D721Med (cell line): ENCODE data around the gene RSBN1.

Experiments
- DNase-seq: peaks from one replicate; pipeline ENCODE4 v3.0.0; 2011; ENCODE audit warnings: low spot score; ENCODE audit not compliant: insufficient read length
- FAIRE-seq: peaks from 2 replicates; lab custom pipeline; 2011; peaks lifted over from hg19 to GRCh38; lab: Jason Lieb, UNC
- TF ChIP-seq, protein P1 (sequence below): IDR thresholded peaks from 2 replicates; pipeline ENCODE4 v1.5.1; 2012; ENCODE audit warnings: mild to moderate bottlenecking, control low read depth; ENCODE audit not compliant: insufficient read depth; ENCODE audit errors: missing control alignments

RSBN1 gene

DNA sequence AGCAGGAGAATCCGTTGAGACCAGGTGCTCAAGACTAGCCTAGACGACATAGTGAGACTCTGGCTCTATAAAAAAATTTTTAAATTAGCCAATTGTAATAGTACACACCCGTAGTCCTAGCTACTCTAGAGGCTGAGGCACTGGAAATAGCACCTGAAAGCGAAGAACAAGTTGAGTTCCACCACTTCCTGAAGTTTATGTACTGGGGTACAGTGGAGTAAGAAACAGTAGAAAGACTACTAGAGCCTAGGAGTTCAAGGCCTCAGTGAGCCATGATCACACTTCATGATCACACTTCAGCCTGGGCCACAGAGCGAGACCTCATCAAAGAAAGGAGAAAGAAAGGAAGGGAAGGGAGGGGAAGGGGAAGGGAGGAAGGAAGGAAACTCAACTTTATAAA is 19.8 kb downstream of the RSBN1 start:
- no peak for DNase-seq
- TF ChIP-seq, protein P1, sequence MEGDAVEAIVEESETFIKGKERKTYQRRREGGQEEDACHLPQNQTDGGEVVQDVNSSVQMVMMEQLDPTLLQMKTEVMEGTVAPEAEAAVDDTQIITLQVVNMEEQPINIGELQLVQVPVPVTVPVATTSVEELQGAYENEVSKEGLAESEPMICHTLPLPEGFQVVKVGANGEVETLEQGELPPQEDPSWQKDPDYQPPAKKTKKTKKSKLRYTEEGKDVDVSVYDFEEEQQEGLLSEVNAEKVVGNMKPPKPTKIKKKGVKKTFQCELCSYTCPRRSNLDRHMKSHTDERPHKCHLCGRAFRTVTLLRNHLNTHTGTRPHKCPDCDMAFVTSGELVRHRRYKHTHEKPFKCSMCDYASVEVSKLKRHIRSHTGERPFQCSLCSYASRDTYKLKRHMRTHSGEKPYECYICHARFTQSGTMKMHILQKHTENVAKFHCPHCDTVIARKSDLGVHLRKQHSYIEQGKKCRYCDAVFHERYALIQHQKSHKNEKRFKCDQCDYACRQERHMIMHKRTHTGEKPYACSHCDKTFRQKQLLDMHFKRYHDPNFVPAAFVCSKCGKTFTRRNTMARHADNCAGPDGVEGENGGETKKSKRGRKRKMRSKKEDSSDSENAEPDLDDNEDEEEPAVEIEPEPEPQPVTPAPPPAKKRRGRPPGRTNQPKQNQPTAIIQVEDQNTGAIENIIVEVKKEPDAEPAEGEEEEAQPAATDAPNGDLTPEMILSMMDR: no peak

DNA sequence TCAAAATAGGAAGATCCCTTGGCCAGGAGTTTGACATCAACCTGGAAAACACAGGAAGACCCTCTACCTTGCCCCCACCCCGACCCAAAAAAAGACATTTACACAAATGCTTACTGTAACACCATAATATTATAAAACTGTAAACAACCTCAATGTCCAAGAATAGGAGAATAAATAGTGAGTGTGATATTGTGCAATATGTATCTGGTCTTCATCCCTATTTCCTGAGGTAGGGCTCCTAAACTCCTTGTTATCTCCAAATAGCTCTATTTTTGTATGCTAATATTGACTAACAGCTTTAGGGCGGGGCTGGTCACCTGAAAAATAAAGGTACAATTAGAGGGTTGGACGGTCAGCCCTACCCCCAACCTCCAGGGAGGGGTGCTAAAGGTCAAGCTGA is 23.5 kb downstream of the RSBN1 start:
- no peak for FAIRE-seq
- DNase-seq: no peak
- TF ChIP-seq, protein P1: no peak

More for the DNA sequence above, 19.8 kb downstream of the RSBN1 start:
- FAIRE-seq: no peak

DNA sequence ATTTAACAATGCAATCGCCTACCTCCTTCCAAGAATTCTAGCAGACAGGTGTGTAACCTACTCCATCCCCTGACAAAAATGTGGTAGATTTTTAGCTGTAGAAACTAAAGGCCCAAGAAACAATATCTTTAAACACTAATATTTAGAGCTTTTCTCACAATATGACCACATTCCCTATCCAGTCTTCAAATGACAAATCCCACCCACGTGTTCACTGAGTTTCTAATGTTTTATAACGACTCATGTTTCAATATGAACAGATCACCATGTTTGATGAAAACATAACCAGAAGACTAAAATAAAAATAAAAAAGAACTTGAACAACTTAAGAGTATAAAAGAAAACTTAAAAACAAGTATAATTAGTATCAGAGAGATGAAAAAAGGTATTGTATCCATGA is 24.6 kb downstream of the RSBN1 start:
- DNase-seq: no peak
- TF ChIP-seq, protein P1: no peak
- FAIRE-seq: no peak

DNA sequence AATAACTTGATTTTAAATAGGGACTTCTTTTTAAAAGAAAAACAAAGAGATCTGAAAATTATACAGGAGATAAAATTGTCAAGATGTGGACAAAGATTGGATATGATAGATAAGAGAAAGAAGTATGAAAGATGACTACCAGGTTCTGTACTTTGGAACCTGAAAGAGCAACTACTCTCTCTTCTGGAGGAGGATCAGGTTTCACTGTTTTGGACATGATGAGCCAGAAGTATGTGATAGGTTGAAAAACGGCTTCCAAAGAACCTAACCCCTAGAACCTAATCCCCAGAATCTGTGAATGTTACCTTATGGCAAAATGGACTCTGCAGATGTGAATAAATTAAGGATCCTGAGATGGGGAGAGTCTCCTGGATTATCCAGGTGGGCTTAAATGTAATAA is 26.2 kb downstream of the RSBN1 start:
- FAIRE-seq: no peak
- no peak for DNase-seq
- TF ChIP-seq, protein P1: no peak

DNA sequence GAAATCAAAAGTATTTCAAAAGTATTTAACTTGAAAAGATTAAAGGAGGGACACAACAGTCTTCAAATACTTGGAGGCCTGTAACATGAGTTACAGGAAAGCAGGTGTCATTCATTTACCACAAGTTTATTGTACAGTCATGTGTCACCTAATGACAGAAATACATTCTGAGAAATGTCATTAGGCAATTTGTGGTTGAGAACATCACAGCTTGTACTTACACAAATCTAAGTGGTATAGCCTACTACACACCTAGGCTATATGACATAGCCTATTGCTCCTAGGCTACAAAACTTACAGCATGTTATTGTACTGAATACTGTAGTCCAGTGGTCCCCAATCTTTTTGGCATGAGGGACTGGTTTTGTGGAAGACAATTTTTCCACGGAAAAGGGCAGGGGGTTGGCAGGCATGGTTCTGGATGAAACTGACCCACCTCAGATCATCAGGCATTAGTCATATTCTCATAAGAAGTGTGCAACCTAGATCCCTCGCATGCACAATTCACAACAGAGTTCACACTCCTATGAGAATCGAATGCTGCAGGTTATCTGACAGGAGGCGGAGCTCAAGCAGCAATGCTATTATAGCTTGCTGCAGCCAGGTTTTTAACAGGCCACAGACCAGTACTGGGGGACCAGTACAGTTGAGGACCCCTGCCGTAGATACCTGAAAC is 28.0 kb downstream of the RSBN1 start:
- no peak for DNase-seq
- FAIRE-seq: no peak
- TF ChIP-seq, protein P1: no peak

DNA sequence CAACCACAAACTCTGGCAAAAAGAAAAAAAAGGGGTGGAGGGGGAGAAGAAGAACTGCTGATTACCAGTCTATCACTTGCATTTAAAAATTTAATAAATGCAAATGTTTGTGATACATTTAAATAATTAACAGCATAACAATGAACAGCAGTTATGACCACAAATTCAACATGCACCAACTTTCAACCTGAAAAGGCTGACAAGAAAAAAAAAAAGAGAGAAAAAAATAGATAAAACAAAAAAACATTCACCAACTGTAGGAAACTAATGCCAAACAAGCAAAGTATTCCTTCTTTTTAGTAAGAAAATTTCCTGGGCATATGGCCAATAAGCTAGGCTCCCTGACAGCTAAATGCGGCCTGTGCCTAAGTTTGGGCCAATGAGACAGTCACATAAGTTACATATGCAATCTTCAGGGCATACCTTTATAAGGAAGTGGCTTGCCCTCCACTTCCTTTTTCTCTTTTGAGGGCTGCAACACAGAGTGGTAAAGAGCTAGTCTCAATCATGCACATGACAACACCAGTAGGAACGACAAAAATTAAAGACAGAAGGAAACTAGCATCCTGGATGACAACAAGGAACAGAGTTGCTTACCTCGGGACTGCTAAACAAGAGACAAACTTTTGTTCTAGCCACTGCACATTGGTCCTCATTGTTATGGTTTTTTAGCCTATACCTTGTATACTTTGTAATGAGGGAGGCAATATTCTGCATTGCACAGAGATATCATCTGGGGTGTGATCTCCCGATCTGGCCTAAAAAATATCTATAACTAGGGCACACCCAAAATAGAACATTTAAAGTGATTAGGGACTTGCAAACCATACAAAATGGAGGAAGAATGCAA is 28.8 kb downstream of the RSBN1 start:
- TF ChIP-seq, protein P1: no peak
- FAIRE-seq (no peak), DNase-seq (no peak)

DNA sequence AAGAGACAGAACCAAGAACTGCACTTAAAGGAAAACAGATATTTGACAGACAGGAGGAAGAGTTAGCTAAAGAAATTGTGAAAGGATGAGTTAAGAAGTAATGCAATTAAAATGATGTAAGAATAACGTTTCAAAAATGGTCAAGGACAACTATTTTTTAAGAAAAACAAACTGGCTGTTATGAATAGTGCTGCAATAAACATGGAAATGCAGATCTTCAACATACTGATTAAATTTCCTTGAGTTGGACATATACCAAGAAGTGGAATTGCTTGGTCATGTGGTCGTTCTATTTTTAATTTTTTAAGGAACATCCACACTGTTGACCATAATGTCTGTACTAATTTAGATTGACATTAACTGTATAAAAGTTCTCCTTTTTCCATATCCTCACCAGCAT is 29.9 kb downstream of the RSBN1 start:
- no peak for FAIRE-seq
- no peak for DNase-seq
- TF ChIP-seq, protein P1: no peak
